NOMO-1 treated with dmso at 0.1 percent for 144 hours (cell line): ENCODE measurements around the gene UBIAD1.
"Not testable (repeated sequence)": the region's sequence is repeated elsewhere in the genome, so short reads cannot be mapped to it uniquely, and the experiment has no call there.

ENCODE experiments used
- DNase-seq: peaks from one replicate; lab custom pipeline; 2025; ENCODE audit not compliant: unreplicated experiment; lab: John Stamatoyannopoulos, UW

The UBIAD1 gene

DNA sequence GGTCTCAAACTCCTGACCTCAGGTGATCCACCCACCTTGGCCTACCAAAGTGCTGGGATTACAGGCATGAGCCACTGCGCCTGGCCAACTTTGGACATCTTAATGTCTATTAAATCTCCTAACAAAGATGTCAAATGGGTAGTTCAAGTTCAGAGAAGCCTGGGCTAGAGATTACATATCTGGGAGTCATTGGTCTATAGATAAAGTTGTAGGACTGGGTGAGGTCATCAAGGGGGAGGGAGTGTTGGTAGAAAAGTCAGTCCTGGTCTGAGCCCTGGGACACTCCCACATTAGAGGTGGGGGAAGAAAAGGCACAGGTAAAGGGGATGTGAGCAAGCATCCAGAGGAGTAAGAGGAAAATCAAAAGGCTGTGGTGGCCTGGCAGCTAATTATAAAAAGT lies 6.6 kb downstream of the UBIAD1 start:
- no peak for DNase-seq

DNA sequence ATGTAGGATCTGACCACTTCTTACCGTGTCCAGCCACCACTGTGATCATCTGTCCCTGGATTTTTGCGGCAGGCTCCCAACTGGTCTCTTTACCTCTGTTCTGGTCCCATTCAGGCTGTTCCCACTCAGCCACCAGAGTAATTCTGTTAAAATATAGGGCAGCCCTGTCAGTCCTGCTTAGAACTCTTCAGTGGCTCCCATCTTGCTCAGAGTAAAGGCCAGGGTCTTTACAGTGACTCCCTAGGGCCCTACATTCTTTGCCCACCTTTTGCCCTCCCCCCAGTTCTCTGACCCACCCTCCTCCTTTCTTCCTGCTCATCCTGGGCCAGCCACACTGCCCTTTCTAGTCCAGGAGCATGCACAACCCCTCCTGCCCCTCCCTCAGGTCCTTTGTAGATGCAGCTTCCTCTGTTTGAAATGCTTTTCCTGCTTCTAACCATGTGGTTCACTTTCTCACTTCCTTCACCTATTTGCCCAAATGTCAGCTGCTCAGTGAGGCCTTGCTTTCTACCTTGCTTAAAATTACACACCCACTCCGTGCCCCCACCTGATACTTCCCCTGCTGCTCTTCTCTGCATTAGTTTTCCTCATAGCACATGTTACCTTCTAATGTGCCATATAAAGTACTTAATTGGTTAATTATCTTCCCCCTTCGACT lies 7.8 kb downstream of the UBIAD1 start:
- no peak for DNase-seq

DNA sequence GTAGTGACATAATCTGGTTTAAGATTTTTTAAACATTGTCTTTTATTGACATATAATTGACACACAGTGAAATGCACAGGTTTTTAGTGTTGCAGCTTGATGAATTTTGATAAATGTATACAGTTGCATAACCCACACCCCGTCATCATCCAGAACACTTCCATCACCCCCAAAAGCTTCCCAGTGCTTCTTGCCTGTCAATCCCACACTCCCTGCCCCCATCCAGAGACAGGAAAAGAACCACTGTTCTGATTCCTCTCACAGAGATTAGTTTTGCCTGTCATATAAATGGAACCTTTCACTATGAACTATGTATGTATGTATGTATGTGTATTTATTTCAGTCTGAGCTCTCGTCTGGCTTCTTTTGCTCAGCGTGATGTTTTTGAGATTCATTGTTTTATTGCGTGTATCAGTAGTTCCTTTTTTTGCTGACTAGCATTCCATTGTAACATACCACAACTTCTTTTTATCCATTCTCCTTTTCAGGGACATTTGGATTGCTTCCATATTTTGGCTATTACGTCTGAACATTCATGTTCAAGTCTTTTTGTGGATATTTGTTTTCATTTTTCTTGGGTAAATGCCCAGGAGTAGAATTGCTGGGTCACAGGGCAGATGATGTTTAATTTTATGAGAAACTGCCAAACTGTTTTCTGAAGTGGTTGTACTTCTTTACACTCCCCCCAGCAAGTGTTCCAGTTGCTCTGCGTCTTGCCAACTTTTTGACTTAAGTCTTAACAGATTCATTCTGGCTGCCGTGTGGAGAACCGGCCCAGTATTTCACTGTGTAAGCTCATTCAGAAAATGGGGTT lies 8.7 kb downstream of the UBIAD1 start:
- no peak for DNase-seq

DNA sequence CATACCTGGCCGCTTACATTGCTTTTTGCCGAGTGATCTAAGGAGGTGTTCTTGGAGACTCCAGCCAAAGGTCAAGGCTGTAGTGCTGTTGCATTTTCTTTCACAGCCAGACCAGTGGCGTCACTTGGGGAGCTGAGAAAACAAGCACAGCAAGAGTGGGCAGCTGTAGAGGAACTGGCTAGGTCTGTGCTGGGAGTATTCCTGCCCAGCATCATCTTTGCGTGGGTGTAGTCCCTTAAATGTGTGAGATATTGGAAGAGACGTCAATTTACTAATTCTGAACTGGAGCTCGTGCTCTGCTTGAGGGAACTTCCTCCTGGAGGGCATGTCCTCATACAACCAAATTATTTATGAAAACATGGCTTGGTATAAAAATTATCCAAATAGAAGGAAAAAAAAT lies 10.2 kb downstream of the UBIAD1 start:
- DNase-seq = no peak

DNA sequence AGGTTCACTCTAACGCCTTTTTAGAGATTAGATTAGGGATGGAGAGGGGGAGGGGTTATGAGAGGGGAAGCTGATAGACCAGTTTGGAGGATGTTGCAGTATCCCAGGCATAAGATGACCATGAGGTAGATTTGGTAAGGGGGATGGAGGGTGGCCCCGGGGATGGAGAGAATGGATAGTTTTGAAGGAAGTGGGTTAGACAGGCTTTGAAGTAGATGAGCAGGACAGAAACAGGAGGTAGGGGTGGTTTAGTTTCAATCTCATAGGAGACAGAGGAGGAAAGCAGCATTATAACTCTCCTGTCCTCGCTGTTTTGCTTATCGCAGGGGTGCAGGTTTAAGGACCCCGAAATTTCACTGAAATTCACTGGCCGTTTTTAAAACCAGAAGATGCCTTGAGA lies 11.8 kb downstream of the UBIAD1 start:
- DNase-seq = no peak

DNA sequence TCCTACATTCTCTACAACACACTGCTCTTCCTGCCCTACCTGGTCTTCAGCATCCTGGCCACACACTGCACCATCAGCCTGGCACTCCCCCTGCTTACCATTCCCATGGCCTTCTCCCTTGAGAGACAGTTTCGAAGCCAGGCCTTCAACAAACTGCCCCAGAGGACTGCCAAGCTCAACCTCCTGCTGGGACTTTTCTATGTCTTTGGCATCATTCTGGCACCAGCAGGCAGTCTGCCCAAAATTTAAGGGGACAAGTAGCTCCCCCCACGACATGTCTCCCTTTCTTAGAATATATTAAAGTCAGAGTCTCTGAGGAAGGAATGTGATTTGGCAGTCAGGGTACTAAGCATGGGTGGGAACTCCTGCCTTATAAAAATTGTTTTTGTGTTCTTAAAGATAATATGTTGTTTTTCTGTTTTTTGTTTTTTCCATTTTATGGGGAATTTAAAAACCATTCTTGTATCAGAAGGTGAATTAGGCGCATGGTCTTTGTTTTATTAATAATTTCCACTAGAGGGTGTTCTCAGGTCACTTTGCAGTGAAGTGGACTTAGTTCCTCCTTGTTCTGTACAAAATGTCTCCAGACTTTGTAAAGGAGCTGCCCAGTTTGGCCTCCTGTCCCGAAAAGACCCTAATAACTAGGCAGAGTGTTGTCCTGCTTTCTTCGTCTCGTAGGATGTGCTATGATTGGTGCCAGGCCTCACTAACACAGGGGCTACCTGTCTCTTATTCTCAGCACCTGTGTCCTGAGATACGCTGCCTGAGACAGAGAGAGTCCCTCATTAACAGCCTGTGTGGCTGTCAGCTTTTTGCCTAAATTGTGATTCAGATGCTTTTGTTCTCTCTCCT lies 13.1 kb downstream of the UBIAD1 start:
- DNase-seq = no peak

DNA sequence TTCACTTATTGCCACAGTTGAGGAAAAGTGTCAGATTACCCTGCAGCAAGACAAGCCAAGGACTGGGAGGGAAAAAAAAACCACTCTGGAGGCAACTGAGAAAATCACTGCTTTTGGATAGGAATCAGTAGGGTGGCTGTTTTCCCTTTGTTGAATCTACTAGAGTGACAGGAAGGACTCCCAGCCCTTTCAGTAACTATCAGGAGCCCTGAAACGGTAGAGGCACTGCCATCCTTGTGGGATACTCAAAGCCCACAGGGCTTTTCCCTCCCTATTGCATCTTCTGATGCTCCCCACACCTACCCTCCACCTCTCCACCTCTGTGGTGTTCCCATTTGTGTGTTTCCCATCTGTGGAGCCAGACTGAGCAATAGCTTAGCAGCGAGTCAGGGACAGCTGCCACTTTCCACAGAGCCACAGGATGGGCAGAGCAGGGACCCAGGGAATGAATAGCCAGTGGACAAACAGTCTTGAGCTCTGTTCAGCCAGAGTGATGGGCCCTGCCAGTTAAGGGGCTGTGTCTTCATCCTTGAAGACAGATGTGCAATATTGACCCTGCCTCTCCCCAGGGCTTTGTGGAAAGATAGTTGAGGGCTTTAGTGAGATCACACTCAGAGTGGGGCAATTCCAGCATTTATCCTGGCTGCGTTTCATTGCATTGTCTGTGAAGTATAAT lies 13.9 kb downstream of the UBIAD1 start:
- DNase-seq = no peak

DNA sequence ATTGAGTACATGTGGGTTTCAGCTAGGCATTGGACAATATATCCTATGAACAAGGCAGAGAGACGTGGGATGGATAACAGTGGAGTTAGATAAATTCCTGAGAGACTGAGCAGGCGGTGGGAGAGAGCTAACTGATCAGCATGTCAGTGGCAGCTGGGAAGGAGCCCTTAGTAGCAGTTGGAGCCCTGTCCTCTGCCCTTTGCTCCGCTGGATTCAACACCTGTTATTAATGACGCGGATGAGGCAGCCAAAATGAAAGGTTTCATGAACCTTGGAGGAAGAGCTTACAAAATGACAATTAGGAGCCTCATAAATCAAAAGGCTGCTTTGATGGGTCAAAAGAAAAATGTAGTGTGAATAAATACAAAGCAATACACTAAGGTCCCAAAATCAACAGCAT lies 16.1 kb downstream of the UBIAD1 start:
- DNase-seq = no peak

DNA sequence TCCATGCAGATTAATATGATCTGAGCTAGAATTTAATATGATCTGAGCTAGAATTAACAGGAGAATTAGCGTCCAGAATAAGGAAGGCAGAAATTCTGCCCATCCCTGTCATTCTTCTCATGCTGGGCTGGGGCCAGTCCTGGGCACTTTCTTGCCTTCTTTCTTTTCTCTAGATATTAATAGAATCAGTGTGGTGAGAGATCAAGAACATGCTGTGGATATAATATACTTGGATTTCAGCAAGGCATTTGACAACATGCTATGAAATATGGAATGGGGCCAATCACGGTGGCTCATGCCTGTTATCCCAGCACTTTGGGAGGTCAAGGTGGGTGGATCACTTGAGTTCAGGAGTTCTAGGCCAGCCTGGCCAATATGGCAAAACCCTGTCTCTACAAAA lies 18.1 kb downstream of the UBIAD1 start:
- DNase-seq = no peak

DNA sequence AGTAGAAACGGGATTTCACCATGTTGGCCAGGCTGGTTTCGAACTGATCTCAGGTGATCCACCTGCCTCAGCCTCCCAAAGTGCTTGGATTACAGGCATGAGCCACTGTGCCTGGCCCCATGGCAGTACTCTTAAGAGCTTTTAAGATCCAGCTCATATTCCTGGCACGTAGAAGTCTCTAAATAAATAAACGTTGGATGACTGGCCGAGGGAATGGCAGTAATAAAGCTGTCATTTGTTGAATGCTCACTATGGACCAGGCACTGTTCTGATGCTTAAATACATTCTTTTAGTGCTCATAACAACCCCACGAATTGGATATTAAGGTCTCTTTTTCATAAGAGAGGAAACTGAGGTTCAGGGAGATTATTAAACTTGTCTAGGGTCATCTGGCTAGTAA lies 20.9 kb downstream of the UBIAD1 start:
- no peak for DNase-seq

DNA sequence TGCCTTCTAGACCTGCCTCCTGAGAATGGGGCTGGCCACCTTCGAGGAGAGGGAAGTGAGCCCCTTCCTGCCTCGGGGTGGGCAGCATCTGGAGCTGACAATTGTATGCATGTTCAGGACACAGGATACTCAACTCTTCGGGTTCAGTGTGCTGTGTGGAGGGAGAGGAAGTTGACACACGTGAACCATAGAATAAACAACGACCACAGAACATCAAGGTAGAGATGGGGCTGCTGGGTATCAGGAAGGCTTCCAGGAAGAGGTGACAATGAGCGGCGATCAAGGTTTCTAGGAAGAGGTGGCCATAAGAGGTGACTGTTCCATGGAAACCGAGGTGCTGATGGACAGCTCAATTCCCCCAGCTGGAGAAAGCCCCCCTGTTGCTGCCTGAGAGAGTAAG lies 22.0 kb downstream of the UBIAD1 start:
- no peak for DNase-seq

DNA sequence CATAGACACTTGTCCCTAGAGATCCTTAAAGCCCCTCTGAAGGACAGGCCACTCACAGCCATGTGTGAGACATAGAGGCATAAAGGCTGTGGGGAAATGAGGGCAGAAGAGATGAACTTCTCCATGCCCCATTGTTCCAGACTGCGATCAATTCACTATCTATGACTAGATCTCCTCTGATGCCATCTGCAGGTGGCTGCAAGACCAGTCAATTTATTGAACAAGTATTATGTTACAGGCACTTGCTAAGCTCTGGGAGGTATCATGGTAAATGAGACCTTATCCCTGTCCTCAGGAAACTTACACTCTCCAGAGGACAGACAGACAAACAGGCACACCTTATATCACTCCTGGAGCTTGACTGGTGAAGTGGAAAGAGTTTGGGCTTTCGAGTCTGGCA lies 22.9 kb downstream of the UBIAD1 start:
- DNase-seq = no peak

DNA sequence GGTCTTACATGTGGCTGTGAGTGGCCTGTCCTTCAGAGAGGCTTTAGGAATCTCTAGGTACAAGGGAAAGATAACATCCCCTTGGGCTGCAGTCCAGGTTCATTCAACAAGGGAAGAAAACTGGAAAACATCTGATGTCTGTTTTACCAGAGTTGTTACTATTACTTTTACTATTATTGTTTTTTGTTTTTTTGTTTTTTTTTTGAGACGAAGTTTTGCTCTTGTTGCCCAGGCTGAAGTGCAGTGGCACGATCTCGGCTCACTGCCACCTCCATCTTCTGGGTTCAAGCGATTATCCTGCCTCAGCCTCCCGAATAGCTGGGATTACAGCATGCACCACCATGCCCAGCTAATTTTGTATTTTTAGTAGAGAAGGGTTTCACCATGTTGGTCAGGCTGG lies 24.8 kb downstream of the UBIAD1 start:
- not testable (repeated sequence) for DNase-seq

DNA sequence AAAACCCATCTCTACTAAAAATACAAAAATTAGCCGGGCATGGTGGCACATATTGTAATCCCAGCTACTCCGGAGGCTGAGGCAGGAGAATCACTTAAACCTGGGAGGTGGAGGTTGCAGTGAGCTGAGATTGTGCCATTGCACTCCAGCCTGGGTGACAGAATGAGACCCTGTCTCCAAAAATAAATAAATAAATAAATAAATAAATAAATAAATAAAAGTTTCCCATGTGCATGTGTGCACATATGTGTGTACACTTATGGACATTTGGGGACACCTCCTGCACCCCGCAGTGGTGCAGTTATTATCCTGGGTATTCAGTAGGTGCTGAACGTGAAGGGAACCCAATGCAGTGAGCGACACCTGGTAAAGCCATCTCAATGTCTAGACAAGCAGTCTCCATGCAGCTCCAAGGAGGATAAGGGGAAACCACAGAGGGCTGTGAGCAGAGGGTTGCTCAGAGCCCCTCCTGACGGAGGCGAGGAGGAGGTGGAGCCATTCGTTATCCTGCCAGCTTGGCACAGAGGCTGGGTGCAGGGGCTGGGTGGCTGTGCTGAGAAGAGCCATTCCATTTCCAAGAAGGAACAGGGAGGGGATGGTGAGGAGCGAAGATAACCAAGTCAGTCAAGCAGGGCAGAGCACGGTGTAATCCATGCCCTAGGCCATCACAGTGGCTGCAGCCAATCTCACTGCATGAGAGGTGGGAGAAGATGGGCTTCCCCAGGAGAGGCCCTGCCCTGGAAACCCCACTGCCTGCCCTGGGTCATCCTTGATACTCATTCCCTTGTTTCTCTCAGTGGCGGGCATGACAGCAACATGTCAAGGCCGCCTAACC lies 25.6 kb downstream of the UBIAD1 start:
- DNase-seq = no peak

DNA sequence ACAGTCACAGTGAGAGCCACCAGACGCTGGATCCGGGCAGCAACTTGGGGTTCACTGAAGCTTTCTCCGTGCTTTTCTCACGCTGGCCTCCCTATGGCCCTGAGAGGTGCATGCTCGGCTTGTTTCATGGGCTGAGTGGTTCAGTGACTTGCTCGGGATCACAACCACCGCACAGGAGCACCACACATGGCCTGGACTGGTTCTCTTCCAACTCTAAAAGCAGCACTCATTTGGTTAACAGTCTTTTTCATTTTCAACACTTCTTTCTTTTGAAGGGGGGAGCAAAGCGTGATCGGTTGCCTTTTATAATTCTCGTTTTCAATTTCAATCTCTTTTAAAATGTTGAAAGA lies 26.2 kb downstream of the UBIAD1 start:
- no peak for DNase-seq

DNA sequence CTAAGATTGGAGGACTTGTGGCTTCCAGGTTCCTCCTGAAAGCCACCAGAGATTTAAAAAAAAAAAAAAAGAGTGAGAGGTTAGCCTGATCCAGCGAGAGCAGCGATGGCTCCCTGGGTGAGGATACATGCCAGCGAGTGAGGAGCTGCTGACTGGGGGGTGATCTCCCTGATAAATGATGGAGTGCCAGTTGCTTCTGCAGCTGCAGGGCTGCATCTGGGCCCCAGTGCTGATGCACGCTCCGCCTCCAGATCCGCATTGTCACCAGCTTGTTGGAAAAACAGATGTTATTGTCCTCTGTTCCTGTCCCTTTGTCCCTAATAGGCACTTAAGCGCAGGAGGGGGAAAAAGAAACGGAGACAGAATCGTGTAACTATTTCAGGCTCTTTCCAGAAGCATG lies 28.6 kb downstream of the UBIAD1 start:
- no peak for DNase-seq

DNA sequence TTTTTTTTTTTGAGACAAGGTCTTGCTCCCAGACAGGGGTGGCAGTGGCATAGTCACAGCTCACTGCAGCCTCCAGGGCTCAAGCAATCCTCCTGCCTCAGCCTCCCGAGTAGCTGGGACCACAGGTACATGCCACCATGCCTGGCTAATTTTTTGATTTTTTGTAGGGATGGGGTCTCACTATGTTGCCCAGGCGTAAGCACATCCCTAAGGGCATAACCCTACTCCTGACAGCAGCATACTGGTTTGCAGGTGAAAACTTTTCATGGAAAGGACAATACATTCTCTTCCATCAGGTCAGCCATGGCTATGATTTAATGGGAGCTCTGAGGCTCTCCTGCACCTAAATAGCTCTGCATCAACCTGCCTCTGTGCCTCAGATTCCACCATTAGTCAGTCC lies 29.4 kb downstream of the UBIAD1 start:
- DNase-seq = no peak

DNA sequence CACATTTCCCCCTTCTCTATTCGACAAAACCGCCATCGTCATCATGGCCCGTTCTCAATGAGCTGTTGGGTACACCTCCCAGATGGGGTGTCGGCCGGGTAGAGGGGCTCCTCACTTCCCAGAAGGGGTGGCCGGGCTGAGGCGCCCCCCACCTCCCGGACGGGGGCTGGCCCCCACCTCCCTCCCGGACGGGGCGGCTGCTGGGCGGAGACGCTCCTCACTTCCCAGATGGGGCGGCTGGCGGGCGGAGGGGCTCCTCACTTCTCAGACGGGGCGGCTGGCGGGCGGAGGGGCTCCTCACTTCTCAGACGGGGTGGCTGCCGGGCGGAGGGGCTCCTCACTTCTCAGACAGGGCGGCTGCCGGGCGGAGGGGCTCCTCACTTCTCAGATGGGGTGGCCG lies 32.5 kb downstream of the UBIAD1 start:
- DNase-seq = not testable (repeated sequence)

DNA sequence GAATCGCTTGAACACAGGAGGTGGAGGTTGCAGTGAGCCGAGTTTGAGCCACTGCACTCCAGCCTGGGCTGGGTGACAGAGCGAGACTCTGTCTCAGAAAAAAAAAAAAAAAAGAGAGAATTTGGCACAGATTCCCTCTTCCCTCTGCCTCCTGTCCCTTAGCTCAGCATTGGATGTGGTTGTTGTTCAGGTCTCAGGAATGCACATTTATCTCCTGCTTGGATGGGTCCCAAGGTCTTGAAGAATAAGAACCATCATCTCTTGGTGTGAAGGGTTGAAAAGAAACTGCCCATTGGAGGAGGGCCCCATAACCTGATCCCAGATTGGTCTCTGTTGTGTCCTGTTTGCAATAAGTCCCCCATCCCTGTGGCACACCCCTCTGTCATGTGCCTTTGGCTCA lies 34.9 kb downstream of the UBIAD1 start:
- no peak for DNase-seq

DNA sequence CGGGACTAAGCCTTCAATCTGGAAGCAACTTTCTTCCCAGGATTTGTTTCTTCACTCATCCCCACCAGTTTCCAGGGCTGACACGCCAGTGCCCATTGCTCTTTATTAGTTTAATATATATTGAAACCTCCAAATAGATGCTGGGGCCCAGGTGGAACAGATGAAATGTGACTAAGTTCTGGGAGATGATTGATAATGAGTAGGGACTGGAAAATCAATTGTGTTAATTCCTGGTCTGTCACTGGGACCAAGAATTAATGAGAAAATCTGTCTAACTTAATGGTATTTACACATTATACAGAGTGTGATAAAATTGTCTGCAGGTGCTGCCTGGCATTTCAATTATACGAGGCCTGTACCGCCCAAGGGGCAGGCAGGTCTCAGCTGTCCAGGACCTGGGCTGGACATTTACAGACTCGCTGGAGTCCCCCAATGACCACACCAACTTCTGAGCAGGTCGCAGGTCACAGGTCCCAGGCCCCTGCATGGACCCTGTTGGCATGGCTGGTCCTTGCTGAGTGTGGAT lies 35.8 kb downstream of the UBIAD1 start:
- DNase-seq = no peak
